Cardiac septum (tissue), 1 donor: ENCODE measurements around the gene WDR83. TPM values are rescaled to one million over a fixed set of nuclear protein-coding genes. Genes with fewer than 3 reads are reported as not detected.
"Not testable (repeated sequence)": the region's sequence is repeated elsewhere in the genome, so short reads cannot be mapped to it uniquely, and the experiment has no call there.

Experiments
- DNase-seq: peaks from one replicate; pipeline ENCODE4 v3.0.0-alpha.2; 2020; ENCODE audit warnings: low spot score
- intact Hi-C: fragments of 100-400 bp; cut with DNase I; formaldehyde crosslinking; loops from one replicate; pipeline ENCODE4 v1.14.0; 2022
- total RNA-seq: library from RNA; stranded (reverse); fragmentation: NEBNext Ultra II Directional; extraction: Animal tissue kit (Norgen Biotek cat#: 25700); gene quantifications from one replicate; pipeline ENCODE4 v1.2.1, GENCODE V29; 2021
- donor health status: DM: no; HTN: no; CAD: no.

Gene WDR83
- total RNA-seq, 1 donor from 2014 or later: 10.0 TPM

GRCh38 chr19:12705169-12705568, 38.6 kb downstream of the WDR83 start:
- no peak for DNase-seq
- intact Hi-C loops: no loop called here

GRCh38 chr19:12705654-12706331, 39.2 kb downstream of the WDR83 start:
- intact Hi-C loops: no loop called here
- no peak for DNase-seq

- intact Hi-C loops: no loop called here
- DNase-seq: no peak
These were observed 39.7 kb downstream of the WDR83 start for GRCh38 chr19:12706332-12706718.

DNA sequence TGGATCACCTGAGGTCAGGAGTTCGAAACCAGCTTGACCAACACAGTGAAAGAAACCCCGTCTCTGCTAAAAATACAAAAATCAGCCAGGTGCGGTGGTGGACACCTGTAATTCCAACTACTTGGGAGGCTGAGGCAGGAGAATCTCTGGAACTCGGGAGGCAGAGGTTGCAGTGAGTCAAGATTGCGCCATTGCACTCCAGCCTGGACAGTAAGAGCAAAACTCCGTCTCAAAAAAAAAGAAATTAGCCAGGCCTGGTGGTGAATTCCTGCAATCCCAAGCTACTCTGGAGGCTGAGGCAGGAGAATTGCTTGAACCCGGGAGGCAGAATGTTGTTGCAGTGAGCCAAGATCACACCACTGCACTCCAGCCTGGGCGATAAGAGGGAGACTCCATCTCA, 42.0 kb downstream of the WDR83 start:
- intact Hi-C loops: no loop called here
- DNase-seq: no peak

- no peak for DNase-seq
- intact Hi-C loops: no loop called here
These were observed 44.6 kb downstream of the WDR83 start for GRCh38 chr19:12711187-12711586.

DNA sequence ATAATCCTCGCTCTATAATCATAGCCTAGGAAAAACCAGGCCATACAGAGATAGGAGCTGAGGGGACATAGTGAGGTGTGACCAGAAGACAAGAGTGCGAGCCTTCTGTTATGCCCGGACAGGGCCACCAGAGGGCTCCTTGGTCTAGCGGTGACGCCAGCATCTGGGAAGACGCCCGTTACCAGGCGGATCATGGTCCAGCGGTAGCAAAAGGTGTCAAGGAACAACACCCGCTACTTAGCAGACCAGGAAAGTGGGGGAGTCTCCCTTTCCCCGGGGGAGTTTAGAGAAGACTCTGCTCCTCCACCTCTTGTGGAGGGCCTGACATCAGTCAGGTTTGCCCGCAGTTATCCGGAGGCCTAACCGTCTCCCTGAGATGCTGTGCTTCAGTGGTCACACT, 45.5 kb downstream of the WDR83 start:
- DNase-seq, intact Hi-C loops: not testable (repeated sequence)

DNA sequence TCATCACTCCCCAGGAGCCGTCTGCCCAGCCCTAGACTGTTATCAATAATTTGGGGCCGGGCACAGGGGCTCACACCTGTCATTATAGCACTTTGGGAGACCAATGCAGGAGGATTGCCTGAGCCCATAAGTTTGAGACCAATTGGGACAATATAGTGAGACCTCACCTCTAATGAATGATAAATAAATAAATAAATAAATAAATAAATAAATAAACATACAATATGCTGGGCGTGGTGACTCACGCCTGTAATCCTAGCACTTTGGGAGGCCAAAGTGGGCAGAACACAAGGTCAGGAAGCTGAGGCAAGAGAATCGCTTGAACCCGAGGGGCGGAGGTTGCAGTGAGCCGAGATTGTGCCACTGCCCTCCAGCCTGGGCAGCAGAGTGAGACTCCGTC, 46.7 kb downstream of the WDR83 start:
- intact Hi-C loops, DNase-seq: not testable (repeated sequence)

GRCh38 chr19:12715102-12715501, 48.5 kb downstream of the WDR83 start:
- intact Hi-C loops: no loop called here
- DNase-seq: no peak

- DNase-seq: no peak
- intact Hi-C loops: no loop called here
These were observed 49.3 kb downstream of the WDR83 start for GRCh38 chr19:12715929-12716328.

DNA sequence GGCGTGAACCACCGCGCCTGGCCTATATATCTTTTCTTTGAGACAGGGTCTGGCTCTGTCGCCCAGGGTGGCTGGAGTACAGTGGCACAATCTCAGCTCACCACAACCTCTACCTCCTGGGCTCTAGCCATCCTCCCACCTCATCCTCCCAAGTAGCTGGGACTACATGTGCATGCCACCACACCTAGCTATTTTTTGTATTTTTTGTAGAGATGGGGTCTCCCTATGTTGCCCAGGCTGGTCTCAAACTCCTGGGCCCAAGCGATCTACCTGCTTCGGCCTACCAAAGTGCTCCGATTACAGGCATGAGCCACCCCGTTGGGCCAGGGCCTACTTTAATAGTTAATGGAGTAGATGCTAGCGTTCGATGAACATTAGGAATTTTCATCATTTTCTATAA, 53.7 kb downstream of the WDR83 start:
- intact Hi-C loops: loop anchor here (5.0 kb wide), 2 partner anchors 42 to 77 kb away; no protein-coding TSS in a partner anchor
- no peak for DNase-seq

DNA sequence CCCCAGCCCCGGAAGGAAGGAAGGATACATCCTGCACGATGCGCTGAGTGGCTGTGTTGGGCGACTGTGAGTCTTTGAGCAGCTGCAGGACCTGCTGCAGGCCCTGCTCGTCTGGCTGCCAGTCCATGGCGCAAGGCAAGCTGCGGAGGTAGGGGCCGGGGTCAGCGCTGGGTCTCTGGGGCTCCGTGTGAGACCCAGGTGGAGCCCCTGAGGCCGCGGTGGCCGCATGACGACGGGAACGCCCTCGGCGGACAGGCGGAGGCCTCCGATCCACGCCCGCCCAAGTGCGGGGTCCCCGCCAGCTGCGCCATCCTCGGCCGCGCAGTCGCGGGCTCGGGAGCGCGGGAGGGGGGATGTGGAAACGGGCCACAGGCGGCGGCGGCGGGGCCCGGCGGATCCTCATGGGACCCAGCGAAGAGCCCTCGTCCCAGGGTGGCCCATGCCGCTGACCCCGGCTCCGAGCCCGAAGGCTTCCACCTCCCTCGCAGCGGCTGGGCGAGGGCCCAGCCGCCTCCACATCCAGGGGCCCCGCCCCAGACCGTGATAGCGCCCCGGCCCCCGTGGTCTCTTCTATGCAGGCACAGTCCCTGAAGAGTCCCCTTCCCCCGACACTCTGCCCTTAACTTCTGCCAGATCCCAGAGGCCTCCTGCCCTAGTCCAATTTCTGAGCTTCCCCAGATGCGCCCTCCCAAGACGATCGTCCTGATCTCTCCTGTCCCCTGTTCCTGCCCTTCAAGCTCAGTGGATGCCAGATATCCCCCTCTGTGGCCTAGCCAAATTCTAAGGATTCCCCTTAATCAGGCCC, 54.4 kb downstream of the WDR83 start:
- DNase-seq: no peak
- intact Hi-C loops: loop anchor here (5.0 kb wide), 2 partner anchors 41 to 76 kb away; no protein-coding TSS in a partner anchor

GRCh38 chr19:12721656-12722565, 55.3 kb downstream of the WDR83 start:
- intact Hi-C loops: loop anchor here (1.0 to 5.0 kb wide), 3 partner anchors 12 to 75 kb away; partner anchors contain the start of gene TRIR

DNA sequence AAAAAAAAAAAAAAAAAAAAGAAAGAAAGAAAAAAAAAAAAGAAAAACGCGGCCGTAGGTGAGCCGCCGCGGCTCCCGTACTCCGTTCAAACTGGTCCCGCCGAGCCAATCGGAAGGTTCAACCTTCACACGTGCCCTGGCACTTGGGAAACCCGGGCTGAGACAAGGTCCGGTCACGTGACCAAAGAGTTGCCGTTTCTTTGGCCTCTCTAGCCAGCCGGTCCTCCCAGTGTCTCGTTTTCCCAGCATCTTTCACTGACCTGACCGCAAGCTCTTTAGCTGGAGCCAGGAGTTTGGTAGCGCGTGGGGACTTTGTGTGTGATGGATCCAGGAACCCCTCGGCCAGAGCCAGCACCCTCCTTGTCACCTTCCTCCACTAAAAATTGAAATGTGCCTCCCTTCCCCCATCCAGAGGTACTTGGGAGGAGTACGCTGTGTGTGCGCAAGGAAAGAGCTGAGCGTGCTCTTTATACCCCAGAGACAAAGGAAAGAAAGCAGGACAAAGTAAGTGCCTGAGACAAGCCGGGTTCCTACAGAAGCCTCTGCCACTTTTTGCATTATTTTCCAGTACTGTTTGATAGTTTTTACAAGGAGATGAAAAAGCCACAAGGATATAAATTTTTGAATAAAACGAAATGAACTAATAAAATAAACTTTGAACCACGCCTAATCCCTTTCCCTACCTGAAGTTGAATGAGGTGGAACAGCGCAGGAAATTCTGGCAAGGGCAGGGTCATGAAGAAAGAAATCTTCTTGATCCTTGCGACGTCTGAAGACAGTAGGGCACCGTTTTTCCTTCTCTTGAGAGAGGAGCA, 56.2 kb downstream of the WDR83 start:
- DNase-seq: peak; percentile 98
- intact Hi-C loops: loop anchor here (1.0 to 5.0 kb wide), 3 partner anchors 12 to 75 kb away; partner anchors contain the start of gene TRIR

More at GRCh38 chr19:12721656-12722565, 55.3 kb downstream of the WDR83 start:
- no peak for DNase-seq

- DNase-seq: no peak
- intact Hi-C loops: loop anchor here (5.0 kb wide), 2 partner anchors 39 to 74 kb away; no protein-coding TSS in a partner anchor
These were observed 56.7 kb downstream of the WDR83 start for GRCh38 chr19:12723381-12723640.

GRCh38 chr19:12723641-12724426, 57.2 kb downstream of the WDR83 start, which contains the start of gene TNPO2:
TSS of gene TNPO2 (minus strand) at chr19:12723932. CDS start at chr19:12720977, 2,955 bp downstream.
- DNase-seq: no peak

More at GRCh38 chr19:12723641-12724426, 57.2 kb downstream of the WDR83 start, which contains the start of gene TNPO2:
- intact Hi-C loops: loop anchor here (5.0 kb wide), 2 partner anchors 38 to 73 kb away; no protein-coding TSS in a partner anchor
